Measurements from ENCODE around the gene RHOH.

Gene RHOH

GRCh38 chr4:40168070-40168469 is 28.8 kb upstream of the RHOH start (continued):
- TF ChIP-seq, protein P1, sequence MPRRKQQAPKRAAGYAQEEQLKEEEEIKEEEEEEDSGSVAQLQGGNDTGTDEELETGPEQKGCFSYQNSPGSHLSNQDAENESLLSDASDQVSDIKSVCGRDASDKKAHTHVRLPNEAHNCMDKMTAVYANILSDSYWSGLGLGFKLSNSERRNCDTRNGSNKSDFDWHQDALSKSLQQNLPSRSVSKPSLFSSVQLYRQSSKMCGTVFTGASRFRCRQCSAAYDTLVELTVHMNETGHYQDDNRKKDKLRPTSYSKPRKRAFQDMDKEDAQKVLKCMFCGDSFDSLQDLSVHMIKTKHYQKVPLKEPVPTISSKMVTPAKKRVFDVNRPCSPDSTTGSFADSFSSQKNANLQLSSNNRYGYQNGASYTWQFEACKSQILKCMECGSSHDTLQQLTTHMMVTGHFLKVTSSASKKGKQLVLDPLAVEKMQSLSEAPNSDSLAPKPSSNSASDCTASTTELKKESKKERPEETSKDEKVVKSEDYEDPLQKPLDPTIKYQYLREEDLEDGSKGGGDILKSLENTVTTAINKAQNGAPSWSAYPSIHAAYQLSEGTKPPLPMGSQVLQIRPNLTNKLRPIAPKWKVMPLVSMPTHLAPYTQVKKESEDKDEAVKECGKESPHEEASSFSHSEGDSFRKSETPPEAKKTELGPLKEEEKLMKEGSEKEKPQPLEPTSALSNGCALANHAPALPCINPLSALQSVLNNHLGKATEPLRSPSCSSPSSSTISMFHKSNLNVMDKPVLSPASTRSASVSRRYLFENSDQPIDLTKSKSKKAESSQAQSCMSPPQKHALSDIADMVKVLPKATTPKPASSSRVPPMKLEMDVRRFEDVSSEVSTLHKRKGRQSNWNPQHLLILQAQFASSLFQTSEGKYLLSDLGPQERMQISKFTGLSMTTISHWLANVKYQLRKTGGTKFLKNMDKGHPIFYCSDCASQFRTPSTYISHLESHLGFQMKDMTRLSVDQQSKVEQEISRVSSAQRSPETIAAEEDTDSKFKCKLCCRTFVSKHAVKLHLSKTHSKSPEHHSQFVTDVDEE (CRISPR knock-in tag; IDR thresholded peaks at IDR 0.05): no peak
- TF ChIP-seq ZC3H10 (CRISPR knock-in tag; IDR thresholded peaks at IDR 0.05): no peak
- TF ChIP-seq GLIS3 (CRISPR knock-in tag; IDR thresholded peaks at IDR 0.05): no peak
- TF ChIP-seq SNAI2 (CRISPR knock-in tag; IDR thresholded peaks at IDR 0.05): no peak

DNA sequence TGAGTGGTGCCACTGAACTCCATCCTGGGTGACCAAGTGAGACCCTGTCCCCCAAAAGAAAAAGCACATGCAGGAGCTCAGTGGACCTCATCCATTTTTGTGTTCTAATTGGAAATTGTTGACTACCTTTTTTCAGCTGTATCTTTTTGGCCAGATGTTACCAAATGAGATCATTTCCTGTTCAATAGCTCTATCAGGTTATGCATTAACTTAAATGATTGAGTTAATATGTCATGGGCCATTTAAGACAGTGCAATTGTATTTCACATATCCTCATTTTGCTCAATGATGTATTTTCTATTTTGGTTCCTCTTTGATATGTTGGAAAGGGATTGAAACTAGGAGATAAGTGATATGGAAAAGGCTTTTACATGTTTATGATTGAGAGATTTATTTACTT is 26.2 kb upstream of the RHOH start:
- no peak for TF ChIP-seq ISL1 (CRISPR knock-in tag; IDR thresholded peaks at IDR 0.05)
- TF ChIP-seq PPARA (CRISPR knock-in tag; IDR thresholded peaks at IDR 0.05; ENCODE audit: borderline replicate concordance): no peak
- TF ChIP-seq ARNTL (CRISPR knock-in tag; IDR thresholded peaks at IDR 0.05; ENCODE audit: borderline replicate concordance, low read depth): no peak
- no peak for TF ChIP-seq ZFP30 (CRISPR knock-in tag; IDR thresholded peaks at IDR 0.05)
- no peak for TF ChIP-seq POU6F1 (CRISPR knock-in tag; IDR thresholded peaks at IDR 0.05; ENCODE audit: borderline replicate concordance, low read depth)
- TF ChIP-seq RARB (CRISPR knock-in tag; IDR thresholded peaks at IDR 0.05): no peak
- no peak for TF ChIP-seq ZNF8 (CRISPR knock-in tag; IDR thresholded peaks at IDR 0.05)
- no peak for TF ChIP-seq CSRNP3 (CRISPR knock-in tag; IDR thresholded peaks at IDR 0.05)
- no peak for TF ChIP-seq TOX (CRISPR knock-in tag; IDR thresholded peaks at IDR 0.05; ENCODE audit: borderline replicate concordance)
- ATAC-seq: no peak

GRCh38 chr4:40173470-40173875 is 23.4 kb upstream of the RHOH start:
- ATAC-seq: no peak; the same call in 2 of the 3 replicates

More at GRCh38 chr4:40173470-40173875, 23.4 kb upstream of the RHOH start:
- TF ChIP-seq ZNF565 (CRISPR knock-in tag; conservative IDR thresholded peaks at IDR 0.05; ENCODE audit: low read depth): no peak
- no peak for TF ChIP-seq BACH2 (CRISPR knock-in tag; IDR thresholded peaks at IDR 0.05; ENCODE audit: borderline replicate concordance)
- TF ChIP-seq TOX (CRISPR knock-in tag; IDR thresholded peaks at IDR 0.05; ENCODE audit: borderline replicate concordance): no peak
- TF ChIP-seq OSR1 (CRISPR knock-in tag; IDR thresholded peaks at IDR 0.05): no peak
- no peak for TF ChIP-seq SNAI2 (CRISPR knock-in tag; IDR thresholded peaks at IDR 0.05)
- TF ChIP-seq GLIS3 (CRISPR knock-in tag; IDR thresholded peaks at IDR 0.05): no peak
- no peak for TF ChIP-seq PPARA (CRISPR knock-in tag; IDR thresholded peaks at IDR 0.05; ENCODE audit: borderline replicate concordance)
- no peak for TF ChIP-seq ZNF70 (CRISPR knock-in tag; IDR thresholded peaks at IDR 0.05)
- TF ChIP-seq ZFP30 (CRISPR knock-in tag; IDR thresholded peaks at IDR 0.05): no peak
- TF ChIP-seq POU6F1 (CRISPR knock-in tag; IDR thresholded peaks at IDR 0.05; ENCODE audit: borderline replicate concordance, low read depth): no peak
- no peak for TF ChIP-seq CSRNP3 (CRISPR knock-in tag; IDR thresholded peaks at IDR 0.05)
- no peak for TF ChIP-seq ISL1 (CRISPR knock-in tag; IDR thresholded peaks at IDR 0.05)

Data from SK-N-SH treated with all-trans-retinoic acid at 6 μM for 48 hours (cell line).